Smooth muscle cell (in vitro differentiated cells): Measurements from ENCODE around the gene GUCA2B. TPM values are rescaled to one million over a fixed set of nuclear protein-coding genes. Genes with fewer than 3 reads are reported as not detected.

ENCODE experiments used
- DNase-seq: peaks from one replicate; lab custom pipeline; 2025; ENCODE audit not compliant: unreplicated experiment; lab: John Stamatoyannopoulos, UW
- H2AFZ ChIP-seq: fragments of 200-600 bp; sonication (generic); 2 replicates; pipeline ENCODE4 v1.6.0; 2016; ENCODE audit warnings: antibody characterized with exemption, low read depth, mild to moderate bottlenecking
- H3F3A ChIP-seq: fragments of 200-600 bp; sonication (generic); 2 replicates; pipeline ENCODE4 v1.6.0; 2017; ENCODE audit warnings: antibody characterized with exemption, low read depth
- H3K27ac ChIP-seq: fragments of 200-600 bp; sonication (generic); 2 replicates; pipeline ENCODE4 v1.5.1; 2016; ENCODE audit warnings: low read depth, mild to moderate bottlenecking
- H3K27me3 ChIP-seq: fragments of 200-600 bp; sonication (generic); 2 replicates; pipeline ENCODE4 v1.6.1; 2016; ENCODE audit warnings: low read depth, mild to moderate bottlenecking
- H3K36me3 ChIP-seq: fragments of 200-600 bp; sonication (generic); 2 replicates; pipeline ENCODE4 v1.5.1; 2016; ENCODE audit warnings: low read depth
- H3K4me1 ChIP-seq: fragments of 200-600 bp; sonication (generic); 2 replicates; pipeline ENCODE4 v1.5.1; 2016; ENCODE audit warnings: low read depth
- H3K4me2 ChIP-seq: fragments of 200-600 bp; sonication (generic); 2 replicates; pipeline ENCODE4 v1.6.0; 2016; ENCODE audit warnings: mild to moderate bottlenecking
- H3K4me3 ChIP-seq: fragments of 200-600 bp; sonication (generic); 2 replicates; pipeline ENCODE4 v1.5.1; 2016; ENCODE audit warnings: mild to moderate bottlenecking
- H3K79me2 ChIP-seq: fragments of 200-600 bp; sonication (generic); 2 replicates; pipeline ENCODE4 v1.6.0; 2016; ENCODE audit warnings: low read depth, mild to moderate bottlenecking
- H3K9ac ChIP-seq: fragments of 200-600 bp; sonication (generic); 2 replicates; pipeline ENCODE4 v1.6.0; 2016; ENCODE audit warnings: low read depth
- H3K9me3 ChIP-seq: fragments of 200-600 bp; sonication (generic); replicated peaks from 2 replicates; pipeline ENCODE4 v1.5.1; 2016; ENCODE audit warnings: low read depth
- H4K20me1 ChIP-seq: fragments of 200-600 bp; sonication (generic); 2 replicates; pipeline ENCODE4 v1.6.0; 2016; ENCODE audit warnings: low read depth
- CTCF ChIP-seq: fragments of 200-600 bp; sonication (generic); IDR thresholded peaks from 2 replicates; pipeline ENCODE4 v1.5.1; 2017; ENCODE audit warnings: borderline replicate concordance, mild to moderate bottlenecking, antibody characterized with exemption; ENCODE audit not compliant: insufficient read depth, poor library complexity, severe bottlenecking
- WGBS: methylation state at CpG from one replicate; pipeline ENCODE4 v1.1.7; 2016; ENCODE audit warnings: low lambda C conversion rate; 5-methylcytosine and 5-hydroxymethylcytosine counted together
- polyA plus RNA-seq: library from polyadenylated mRNA; unstranded; fragments of >200 nt; fragmentation: Nextera tagmentation; extraction: Ambion mirVana; gene quantifications from 2 replicates; pipeline ENCODE4 v1.2.1, GENCODE V29; 2016
- total RNA-seq: library from RNA; depleted of rRNA; stranded (reverse); fragments of >200 nt; gene quantifications from 2 replicates; pipeline ENCODE4 v1.2.3, GENCODE V29; 2014

GUCA2B gene
- total and polyA plus RNA-seq, 2 experiments from 2014 or later: not detected

DNA sequence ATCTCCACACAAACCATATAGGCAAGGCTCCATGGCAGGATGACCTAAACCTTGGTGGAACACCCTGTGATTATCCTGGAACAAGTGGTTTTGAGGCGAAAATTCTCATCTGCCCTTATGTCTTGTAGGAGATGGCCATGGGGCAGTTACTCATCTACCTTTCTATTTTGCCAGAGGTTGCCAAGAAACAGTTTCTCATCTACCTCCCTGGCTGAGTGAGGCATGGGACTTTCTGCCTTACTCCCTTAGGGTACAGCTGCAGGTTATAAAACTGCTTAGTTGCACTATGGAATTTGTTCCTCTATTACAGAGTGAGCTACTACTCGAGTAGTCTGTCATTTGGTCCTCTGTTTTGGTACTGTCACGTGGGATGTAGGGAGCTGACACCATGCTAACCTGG, 42.6 kb downstream of the GUCA2B start:
- Histone ChIP-seq H3K9me3 (no peaks in the 10 kb centered on the region), H3K4me1 (no peaks in the 10 kb centered on the region), H3K27ac (peak overlapping the region; percentile 67), H2AFZ (no peak overlapping the region), H3F3A (no peaks in the 10 kb centered on the region), H4K20me1 (peaks cover 3% of the 10 kb centered on the region), H3K9ac (no peak overlapping the region), H3K79me2 (peaks cover 8% of the 10 kb centered on the region), H3K27me3 (no peaks in the 10 kb centered on the region), H3K4me2 (no peak overlapping the region), H3K36me3 (no peaks in the 10 kb centered on the region), H3K4me3 (no peak overlapping the region)
- no peak for DNase-seq
- WGBS: 85% methylated on average over 3 of the region's 3 CpGs
- TF ChIP-seq CTCF: no peak

- DNase-seq: no peak
- Histone ChIP-seq H3K4me2 (no peak overlapping the region), H2AFZ (no peak overlapping the region), H3K27me3 (no peaks in the 10 kb centered on the region), H3K27ac (no peak overlapping the region), H3F3A (no peaks in the 10 kb centered on the region), H4K20me1 (peaks cover 3% of the 10 kb centered on the region), H3K36me3 (peaks cover 14% of the 10 kb centered on the region), H3K4me3 (no peak overlapping the region), H3K4me1 (no peaks in the 10 kb centered on the region), H3K9me3 (no peaks in the 10 kb centered on the region), H3K79me2 (peaks cover 16% of the 10 kb centered on the region), H3K9ac (no peak overlapping the region)
- no peak for TF ChIP-seq CTCF
- WGBS: 95% methylated on average over 5 of the region's 5 CpGs
Measured at GRCh38 chr1:42198251-42198650, 45.0 kb downstream of the GUCA2B start.

- DNase-seq: no peak
- TF ChIP-seq CTCF: no peak
- H3K4me1 ChIP-seq: no peaks in the 10 kb centered on the region
- H3K36me3 ChIP-seq: peaks cover 14% of the 10 kb centered on the region
- no peaks in the 10 kb centered on the region for H3F3A ChIP-seq
- H3K4me2 ChIP-seq: no peak overlapping the region
- H3K79me2 ChIP-seq: peaks cover 36% of the 10 kb centered on the region
- no peak overlapping the region for H2AFZ ChIP-seq
- H3K4me3 ChIP-seq: no peak overlapping the region
- H4K20me1 ChIP-seq: peaks cover 7% of the 10 kb centered on the region
- H3K27ac ChIP-seq: no peak overlapping the region
- H3K9ac ChIP-seq: no peak overlapping the region
- H3K9me3 ChIP-seq: no peaks in the 10 kb centered on the region
- H3K27me3 ChIP-seq: no peaks in the 10 kb centered on the region
Measured at GRCh38 chr1:42201986-42202385, 48.8 kb downstream of the GUCA2B start.

Other genes starting within 250 kb of the GUCA2B start
- gene HIVEP3, start 234.5 kb upstream of the GUCA2B start, total RNA-seq: 1.5 and 2.1 TPM in 2 replicates
- gene HIVEP3, start 234.5 kb upstream of the GUCA2B start, polyA plus RNA-seq: 6.4 and 7.2 TPM in 2 replicates
- gene GUCA2A, start 11.3 kb downstream of the GUCA2B start, total RNA-seq: not detected in 2 replicates
- gene GUCA2A, start 11.3 kb downstream of the GUCA2B start, polyA plus RNA-seq: not detected in 2 replicates
- 35.2 and 40.9 TPM in 2 replicates for gene FOXJ3, start 181.8 kb downstream of the GUCA2B start, total RNA-seq
- 19.3 and 20.1 TPM in 2 replicates for gene FOXJ3, start 181.8 kb downstream of the GUCA2B start, polyA plus RNA-seq
- gene RIMKLA, start 227.4 kb downstream of the GUCA2B start, total RNA-seq: 0.04 and 0.18 TPM in 2 replicates
- 0.25 and 0.44 TPM in 2 replicates for gene RIMKLA, start 227.4 kb downstream of the GUCA2B start, polyA plus RNA-seq